Measurements from ENCODE around the gene AOX1.
A peak's percentile ranks its signal among the peaks of the same experiment; 100 is the strongest.
"Not testable (repeated sequence)": the region's sequence is repeated elsewhere in the genome, so short reads cannot be mapped to it uniquely, and the experiment has no call there.

The AOX1 gene

DNA sequence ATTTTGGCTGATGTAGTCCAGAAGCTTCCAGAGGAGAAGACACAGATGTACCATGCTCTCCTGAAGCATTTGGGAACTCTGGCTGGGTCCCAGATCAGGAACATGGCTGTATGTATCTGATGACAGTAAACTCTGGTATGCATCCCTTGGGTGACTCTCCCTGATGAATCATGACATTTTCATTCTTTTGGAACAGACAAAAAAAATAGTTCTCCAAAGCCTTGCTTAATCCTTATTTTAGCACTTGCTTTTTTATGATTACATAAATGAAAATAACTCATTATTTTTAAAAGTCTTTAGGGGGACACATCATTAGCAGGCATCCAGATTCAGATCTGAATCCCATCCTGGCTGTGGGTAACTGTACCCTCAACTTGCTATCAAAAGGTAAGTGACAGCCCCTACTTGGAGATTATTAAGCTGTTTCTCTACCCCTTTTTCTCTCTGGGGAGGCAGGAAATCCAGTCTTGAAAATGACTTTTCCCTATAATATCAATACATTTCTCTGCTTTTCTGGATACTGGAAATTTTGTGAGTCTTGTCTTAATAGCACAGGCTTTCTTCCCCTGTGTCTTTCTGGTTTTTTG is 23.3 kb downstream of the AOX1 start:
- ChIA-PET POLR2A (ENCODE audit: low non-redundant PET) (no interaction called here), CTCF (interaction anchor here (0.7 kb wide), 1 partner anchor 1143 kb away, joined by 4 read pairs; no protein-coding TSS in a partner anchor)
- TF ChIP-seq, protein P1, sequence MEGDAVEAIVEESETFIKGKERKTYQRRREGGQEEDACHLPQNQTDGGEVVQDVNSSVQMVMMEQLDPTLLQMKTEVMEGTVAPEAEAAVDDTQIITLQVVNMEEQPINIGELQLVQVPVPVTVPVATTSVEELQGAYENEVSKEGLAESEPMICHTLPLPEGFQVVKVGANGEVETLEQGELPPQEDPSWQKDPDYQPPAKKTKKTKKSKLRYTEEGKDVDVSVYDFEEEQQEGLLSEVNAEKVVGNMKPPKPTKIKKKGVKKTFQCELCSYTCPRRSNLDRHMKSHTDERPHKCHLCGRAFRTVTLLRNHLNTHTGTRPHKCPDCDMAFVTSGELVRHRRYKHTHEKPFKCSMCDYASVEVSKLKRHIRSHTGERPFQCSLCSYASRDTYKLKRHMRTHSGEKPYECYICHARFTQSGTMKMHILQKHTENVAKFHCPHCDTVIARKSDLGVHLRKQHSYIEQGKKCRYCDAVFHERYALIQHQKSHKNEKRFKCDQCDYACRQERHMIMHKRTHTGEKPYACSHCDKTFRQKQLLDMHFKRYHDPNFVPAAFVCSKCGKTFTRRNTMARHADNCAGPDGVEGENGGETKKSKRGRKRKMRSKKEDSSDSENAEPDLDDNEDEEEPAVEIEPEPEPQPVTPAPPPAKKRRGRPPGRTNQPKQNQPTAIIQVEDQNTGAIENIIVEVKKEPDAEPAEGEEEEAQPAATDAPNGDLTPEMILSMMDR (conservative IDR thresholded peaks at IDR 0.05; ENCODE audit: low read depth): no peak
- peak; percentile 88 for DNase-seq (ENCODE audit: low spot score)
- peak overlapping the region; percentile 31; the same call in 1 of the 2 replicates for H3K27ac ChIP-seq

DNA sequence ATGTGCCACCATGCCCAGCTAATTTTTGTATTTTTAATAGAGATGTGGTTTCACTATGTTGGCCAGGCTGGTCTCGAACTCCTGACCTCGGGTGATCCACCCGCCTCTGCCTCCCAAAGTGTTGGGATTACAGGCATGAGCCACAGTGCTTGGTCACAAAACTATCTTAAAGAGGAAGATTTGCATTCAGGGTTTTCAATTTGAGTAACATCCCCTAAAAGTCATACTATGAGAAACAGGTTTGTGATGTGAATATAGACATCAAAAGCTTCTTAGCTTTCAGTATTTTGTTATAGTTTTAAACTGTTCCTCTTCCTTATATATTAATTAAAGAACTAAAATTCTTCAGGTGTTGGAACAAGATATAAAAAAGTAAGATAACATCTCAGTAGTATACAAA is 24.4 kb downstream of the AOX1 start:
- POLR2A ChIA-PET (ENCODE audit: low non-redundant PET); DNase-seq (ENCODE audit: low spot score): not testable (repeated sequence)
- CTCF ChIA-PET: interaction anchor here (0.6 kb wide), 1 partner anchor 1325 kb away, joined by 4 read pairs; no protein-coding TSS in a partner anchor
- peak overlapping the region; percentile 56 for H3K27ac ChIP-seq

DNA sequence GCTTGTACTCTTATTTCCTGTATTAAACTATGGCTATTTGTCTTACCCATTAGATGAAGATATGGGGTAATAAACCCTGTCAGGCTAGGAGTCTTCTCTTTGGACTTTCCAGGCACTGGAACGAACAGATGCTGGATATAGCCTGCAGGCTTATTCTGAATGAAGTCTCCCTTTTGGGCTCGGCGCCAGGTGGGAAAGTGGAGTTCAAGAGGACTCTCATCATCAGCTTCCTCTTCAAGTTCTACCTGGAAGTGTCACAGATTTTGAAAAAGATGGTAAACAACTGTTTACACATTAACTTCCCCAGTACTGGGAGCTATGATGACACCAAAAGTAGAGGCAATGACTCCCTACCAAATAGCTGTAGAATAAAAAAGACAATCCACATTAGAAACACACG is 27.9 kb downstream of the AOX1 start:
- DNase-seq (ENCODE audit: low spot score): no peak
- TF ChIP-seq, protein P1 (conservative IDR thresholded peaks at IDR 0.05; ENCODE audit: low read depth): no peak
- no peak overlapping the region for H3K27ac ChIP-seq
- ChIA-PET POLR2A (ENCODE audit: low non-redundant PET) (no interaction called here), CTCF (interaction anchor here (0.8 kb wide), 1 partner anchor 40 kb away, joined by 6 read pairs; no protein-coding TSS in a partner anchor)

DNA sequence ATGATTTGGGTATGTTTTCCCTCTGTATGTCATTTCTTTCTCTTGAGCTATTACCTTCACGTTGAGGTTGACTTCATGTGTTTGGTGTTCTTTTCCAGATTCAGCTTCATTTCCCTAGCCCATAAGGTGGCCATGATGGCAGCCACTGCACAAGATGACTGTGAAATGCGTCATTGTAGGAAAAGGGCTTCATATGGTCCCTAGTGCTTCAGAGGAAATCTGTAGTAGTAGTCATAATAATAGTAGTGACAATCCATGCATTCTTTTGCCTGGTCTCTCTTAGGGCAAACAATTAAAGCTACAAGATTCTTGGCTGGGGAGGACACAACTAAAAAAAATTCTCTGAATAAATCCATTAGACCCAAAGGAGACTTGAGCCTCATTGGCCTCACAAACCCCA is 28.4 kb downstream of the AOX1 start:
- DNase-seq (ENCODE audit: low spot score): no peak
- H3K27ac ChIP-seq: no peak overlapping the region
- TF ChIP-seq, protein P1 (conservative IDR thresholded peaks at IDR 0.05; ENCODE audit: low read depth): no peak
- ChIA-PET POLR2A (ENCODE audit: low non-redundant PET) (no interaction called here), CTCF (interaction anchor here (1.4 kb wide), 1 partner anchor 99 kb away, joined by 4 read pairs; no protein-coding TSS in a partner anchor)

DNA sequence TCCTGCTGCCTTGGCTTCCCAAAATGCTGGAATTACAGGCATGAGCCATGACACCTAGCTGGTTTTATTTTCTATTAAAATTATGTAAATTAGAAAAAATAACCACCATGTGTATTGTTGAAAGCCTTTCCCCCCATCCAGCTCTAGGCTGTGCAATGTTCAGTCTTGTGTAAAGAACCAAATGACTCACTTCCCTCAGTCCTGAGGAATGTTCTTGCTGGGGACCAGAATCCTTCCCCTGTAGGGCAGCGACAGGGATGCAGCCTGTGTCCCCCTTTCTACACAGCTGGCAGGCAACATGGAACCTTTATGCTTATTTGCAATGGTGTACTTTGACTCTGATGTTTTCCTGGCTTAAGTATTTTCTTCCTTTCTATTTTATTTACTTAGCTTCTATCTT is 29.4 kb downstream of the AOX1 start:
- peak; percentile 55 for DNase-seq (ENCODE audit: low spot score)
- POLR2A ChIA-PET (ENCODE audit: low non-redundant PET): no interaction called here
- CTCF ChIA-PET: interaction anchor here (0.5 to 1.4 kb wide), 2 partner anchors 98 to 1528 kb away, joined by 4 read pairs; no protein-coding TSS in a partner anchor
- H3K27ac ChIP-seq: peak overlapping the region; percentile 45; the same call in 1 of the 2 replicates
- TF ChIP-seq, protein P1 (conservative IDR thresholded peaks at IDR 0.05; ENCODE audit: low read depth): no peak

DNA sequence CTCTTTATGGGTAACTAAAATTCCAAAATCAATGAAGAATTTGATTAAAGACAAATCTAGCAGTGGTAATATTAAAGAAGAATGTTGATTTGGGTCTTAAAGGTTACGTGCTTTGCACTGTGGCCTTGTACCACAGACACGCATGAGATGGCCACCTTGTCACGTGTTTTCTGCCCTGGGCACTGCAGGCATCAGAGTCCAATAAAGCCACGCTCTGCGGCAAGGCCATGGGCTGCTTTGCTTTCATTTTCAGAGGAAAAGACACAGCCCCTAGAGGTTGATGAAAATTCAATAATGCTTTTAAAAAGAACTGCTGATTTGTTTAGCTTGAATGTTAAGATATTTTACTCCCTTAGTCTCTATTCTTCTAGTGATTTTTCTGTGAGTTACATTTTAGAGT is 30.4 kb downstream of the AOX1 start:
- TF ChIP-seq, protein P1 (conservative IDR thresholded peaks at IDR 0.05; ENCODE audit: low read depth): no peak
- ChIA-PET CTCF (interaction anchor here (0.7 to 0.8 kb wide), 2 partner anchors 187 to 204 kb away, joined by 3 to 4 read pairs; no protein-coding TSS in a partner anchor), POLR2A (ENCODE audit: low non-redundant PET) (no interaction called here)
- H3K27ac ChIP-seq: no peak overlapping the region
- DNase-seq (ENCODE audit: low spot score): no peak

DNA sequence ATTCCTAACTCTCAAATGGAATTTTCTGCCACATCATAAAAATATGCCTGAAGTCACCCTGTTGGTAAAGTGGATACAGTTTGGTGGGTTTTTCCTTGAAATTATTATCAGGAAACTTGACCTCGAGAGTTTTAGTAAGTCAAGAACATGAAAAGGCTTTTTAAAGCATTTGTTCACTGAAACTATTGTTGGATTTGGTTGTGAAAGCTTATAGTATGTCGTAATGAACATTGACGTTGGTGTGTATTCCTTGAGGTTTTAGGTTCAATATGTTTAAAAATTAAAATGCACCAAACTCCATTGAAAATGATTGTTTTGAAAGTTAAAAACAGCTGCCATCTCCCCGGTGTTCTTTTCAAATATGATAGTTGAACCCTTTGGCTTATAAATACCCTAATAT is 30.8 kb downstream of the AOX1 start:
- TF ChIP-seq, protein P1 (conservative IDR thresholded peaks at IDR 0.05; ENCODE audit: low read depth): no peak
- DNase-seq (ENCODE audit: low spot score): no peak
- ChIA-PET CTCF (interaction anchor here (0.7 to 0.8 kb wide), 2 partner anchors 187 to 204 kb away, joined by 3 to 4 read pairs; no protein-coding TSS in a partner anchor), POLR2A (ENCODE audit: low non-redundant PET) (no interaction called here)
- H3K27ac ChIP-seq: no peak overlapping the region
